Fibroblast of lung (primary cell): Measurements from ENCODE around the gene PLA2G6. TPM values are rescaled to one million over a fixed set of nuclear protein-coding genes. Genes with fewer than 3 reads are reported as not detected.

ENCODE experiments used
- DNase-seq, 2 donors: peaks; one replicate each; pipeline versions ENCODE4 v3.0.0 to v3.0.0-alpha.2; 2010; ENCODE audit warnings: low read depth in 2 of 2
- H2AFZ ChIP-seq: 2 replicates; pipeline ENCODE4 v1.5.1; 2012; ENCODE audit warnings: low read length, control low read depth, inconsistent platforms
- H3K27ac ChIP-seq: 2 replicates; pipeline ENCODE4 v1.5.1; 2011; ENCODE audit warnings: low read length, control low read depth; ENCODE audit not compliant: insufficient read depth
- H3K27me3 ChIP-seq: 2 replicates; pipeline ENCODE4 v1.5.1; 2011; ENCODE audit warnings: mild to moderate bottlenecking, low read length; ENCODE audit not compliant: control insufficient read depth, insufficient read depth
- H3K36me3 ChIP-seq: 2 replicates; pipeline ENCODE4 v1.5.1; 2011; ENCODE audit warnings: low read length; ENCODE audit not compliant: control insufficient read depth, insufficient read depth
- H3K4me1 ChIP-seq: 2 replicates; pipeline ENCODE4 v1.5.1; 2011; ENCODE audit warnings: low read length; ENCODE audit not compliant: control insufficient read depth, insufficient read depth; ENCODE audit errors: extremely low read depth
- H3K4me2 ChIP-seq: 2 replicates; pipeline ENCODE4 v1.5.1; 2011; ENCODE audit warnings: low read length, control low read depth; ENCODE audit not compliant: insufficient read depth; ENCODE audit errors: extremely low read depth
- H3K4me3 ChIP-seq, 4 experiments: fragments of 200-600 bp in 1 of 4; sonication (generic) in 1 of 4; replicated peaks in 1 of 4; 2 replicates each; pipeline ENCODE4 v1.5.1; 2011 to 2016; ENCODE audit warnings: low read length in 4 of 4, low read depth in 3 of 4, mild to moderate bottlenecking in 3 of 4, control low read depth in 2 of 4, inconsistent platforms in 1 of 4, mixed read lengths in 1 of 4; ENCODE audit not compliant: insufficient read depth in 1 of 4; ENCODE audit errors: control extremely low read depth in 1 of 4
- H3K79me2 ChIP-seq: 2 replicates; pipeline ENCODE4 v1.5.1; 2012; ENCODE audit warnings: mild to moderate bottlenecking, low read length, inconsistent platforms; ENCODE audit not compliant: control insufficient read depth, insufficient read depth
- H3K9ac ChIP-seq: 2 replicates; pipeline ENCODE4 v1.5.1; 2011; ENCODE audit warnings: mild to moderate bottlenecking, low read length, control low read depth; ENCODE audit not compliant: insufficient read depth
- H3K9me3 ChIP-seq: 2 replicates; pipeline ENCODE4 v1.5.1; 2012; ENCODE audit warnings: low read depth, low read length; ENCODE audit not compliant: control insufficient read depth, insufficient read depth
- H4K20me1 ChIP-seq: 2 replicates; pipeline ENCODE4 v1.5.1; 2011; ENCODE audit warnings: low read length; ENCODE audit not compliant: control insufficient read depth, insufficient read depth; ENCODE audit errors: extremely low read depth
- EZH2 ChIP-seq: IDR thresholded peaks from 2 replicates; pipeline ENCODE4 v1.5.1; 2012; ENCODE audit warnings: low read length, control low read depth, mild to moderate bottlenecking; ENCODE audit errors: missing control alignments
- polyA plus RNA-seq, 2 donors: library from polyadenylated mRNA; depleted of rRNA in 1 of 2; stranded (reverse) in 1 of 2; unstranded in 1 of 2; fragments of >200 nt; gene quantifications; 2 replicates each; pipeline ENCODE4 v1.2.1, GENCODE V29; 2011 to 2012; ENCODE audit warnings: missing spikeins in 1 of 2
- total RNA-seq: library from RNA; depleted of rRNA; stranded (reverse); fragments of >200 nt; gene quantifications from 2 replicates; pipeline ENCODE4 v1.2.1, GENCODE V29; 2014
- TF ChIP-seq, protein P1 (sequence below), 2 donors: IDR thresholded peaks in 1 of 2; conservative IDR thresholded peaks in 1 of 2; 1 replicate in 1 of 2; 2 replicates in 1 of 2; pipeline ENCODE4 v1.5.1; 2011 to 2012; ENCODE audit warnings: low read length in 2 of 2, control low read depth in 1 of 2, inconsistent platforms in 1 of 2, low read depth in 1 of 2, mild to moderate bottlenecking in 1 of 2

Gene PLA2G6
- total and polyA plus RNA-seq, 2 donors (not counting 1 experiment from before 2014, with no cell fraction given), result 4.8 to 29.9 TPM

- Histone ChIP-seq H2AFZ (no peak overlapping the region), H3K9me3 (no peaks in the 10 kb centered on the region), H3K27ac (no peak overlapping the region), H4K20me1 (no peaks in the 10 kb centered on the region), H3K79me2 (peaks cover 27% of the 10 kb centered on the region), H3K36me3 (peaks cover 5% of the 10 kb centered on the region), H3K4me1 (peaks cover 17% of the 10 kb centered on the region), H3K27me3 (no peaks in the 10 kb centered on the region), H3K9ac (no peak overlapping the region), H3K4me2 (peak overlapping the region; percentile 2), H3K4me3 (no peak overlapping the region)
- TF ChIP-seq EZH2, result no peak
- TF ChIP-seq, protein P1, sequence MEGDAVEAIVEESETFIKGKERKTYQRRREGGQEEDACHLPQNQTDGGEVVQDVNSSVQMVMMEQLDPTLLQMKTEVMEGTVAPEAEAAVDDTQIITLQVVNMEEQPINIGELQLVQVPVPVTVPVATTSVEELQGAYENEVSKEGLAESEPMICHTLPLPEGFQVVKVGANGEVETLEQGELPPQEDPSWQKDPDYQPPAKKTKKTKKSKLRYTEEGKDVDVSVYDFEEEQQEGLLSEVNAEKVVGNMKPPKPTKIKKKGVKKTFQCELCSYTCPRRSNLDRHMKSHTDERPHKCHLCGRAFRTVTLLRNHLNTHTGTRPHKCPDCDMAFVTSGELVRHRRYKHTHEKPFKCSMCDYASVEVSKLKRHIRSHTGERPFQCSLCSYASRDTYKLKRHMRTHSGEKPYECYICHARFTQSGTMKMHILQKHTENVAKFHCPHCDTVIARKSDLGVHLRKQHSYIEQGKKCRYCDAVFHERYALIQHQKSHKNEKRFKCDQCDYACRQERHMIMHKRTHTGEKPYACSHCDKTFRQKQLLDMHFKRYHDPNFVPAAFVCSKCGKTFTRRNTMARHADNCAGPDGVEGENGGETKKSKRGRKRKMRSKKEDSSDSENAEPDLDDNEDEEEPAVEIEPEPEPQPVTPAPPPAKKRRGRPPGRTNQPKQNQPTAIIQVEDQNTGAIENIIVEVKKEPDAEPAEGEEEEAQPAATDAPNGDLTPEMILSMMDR (conservative IDR thresholded peaks at IDR 0.05 in 1 of 2, IDR thresholded peaks at IDR 0.05 in 1 of 2; ENCODE audit: low read depth in 1 of 2, low read length in 2 of 2), result peak in 1 of 2 donors; percentile 11
- peak; percentile 58 to 65 for DNase-seq
These were observed 32.8 kb upstream of the PLA2G6 start for GRCh38 chr22:38214302-38215056.

DNA sequence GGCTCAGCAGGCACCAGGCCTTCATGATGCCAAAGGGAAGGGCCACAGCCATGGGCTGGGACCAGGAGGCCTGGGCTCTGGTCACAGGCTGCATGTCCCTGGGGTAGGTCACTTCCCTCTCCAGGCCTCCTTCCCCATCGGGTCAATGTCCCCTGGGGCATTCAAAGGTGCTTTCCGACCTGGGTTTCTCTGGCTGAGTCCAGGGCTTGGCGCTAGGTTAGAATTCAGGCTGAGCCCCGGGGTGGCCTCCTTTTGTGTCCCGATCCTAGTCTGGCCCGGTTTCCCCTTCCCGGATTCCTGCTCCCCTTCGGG is 32.3 kb upstream of the PLA2G6 start:
- no peak for DNase-seq
- no peak for TF ChIP-seq EZH2
- TF ChIP-seq, protein P1 (conservative IDR thresholded peaks at IDR 0.05 in 1 of 2, IDR thresholded peaks at IDR 0.05 in 1 of 2; ENCODE audit: low read depth in 1 of 2, low read length in 2 of 2), result no peak
- Histone ChIP-seq H3K4me1 (peaks cover 13% of the 10 kb centered on the region), H3K27ac (no peak overlapping the region), H3K27me3 (no peaks in the 10 kb centered on the region), H3K9me3 (no peaks in the 10 kb centered on the region), H3K4me2 (no peak overlapping the region), H3K4me3 (no peak overlapping the region), H3K36me3 (peaks cover 4% of the 10 kb centered on the region), H3K79me2 (peaks cover 31% of the 10 kb centered on the region), H3K9ac (no peak overlapping the region), H2AFZ (no peak overlapping the region), H4K20me1 (no peaks in the 10 kb centered on the region)

GRCh38 chr22:38213319-38213989 is 31.8 kb upstream of the PLA2G6 start:
- Histone ChIP-seq H3K9ac (no peak overlapping the region), H3K36me3 (peaks cover 6% of the 10 kb centered on the region), H3K9me3 (no peaks in the 10 kb centered on the region), H3K4me2 (no peak overlapping the region), H3K4me1 (peaks cover 8% of the 10 kb centered on the region), H3K79me2 (peaks cover 36% of the 10 kb centered on the region), H4K20me1 (no peaks in the 10 kb centered on the region), H2AFZ (no peak overlapping the region), H3K27me3 (no peaks in the 10 kb centered on the region), H3K27ac (no peak overlapping the region), H3K4me3 (no peak overlapping the region)
- DNase-seq, result no peak
- no peak for TF ChIP-seq EZH2
- TF ChIP-seq, protein P1 (conservative IDR thresholded peaks at IDR 0.05 in 1 of 2, IDR thresholded peaks at IDR 0.05 in 1 of 2; ENCODE audit: low read depth in 1 of 2, low read length in 2 of 2), result no peak
